Naive thymus-derived CD4-positive, alpha-beta T cell (primary cell): ENCODE results near the gene R3HCC1L. TPM values are rescaled to one million over a fixed set of nuclear protein-coding genes. Genes with fewer than 3 reads are reported as not detected.

Source experiments
- ATAC-seq: fragments of 150-1000 bp; cut with Tn5 transposase; 2 replicates; pipeline ENCODE4 v1.10.0; 2021; ENCODE audit warnings: mild to moderate bottlenecking, moderate library complexity
- CTCF ChIA-PET: fragments of 350-600 bp; sonication (Branson Sonifier 250); formaldehyde crosslinking; loops from one replicate; lab custom pipeline; 2021; ENCODE audit warnings: antibody characterized with exemption; lab: Charles Lee
- POLR2A ChIA-PET: fragments of 350-600 bp; sonication (Branson Sonifier 250); formaldehyde crosslinking; loops from one replicate; lab custom pipeline; 2021; ENCODE audit warnings: antibody characterized with exemption, inconsistent platforms; lab: Charles Lee
- DNase-seq, 9 donors: peaks; one replicate each; pipeline versions ENCODE4 v3.0.0 to v3.0.0-alpha.2; 2020 to 2022; ENCODE audit warnings: mixed read lengths in 1 of 9
- H3K27ac ChIP-seq: one replicate; pipeline ENCODE4 v1.7.0; 2013; ENCODE audit warnings: mild to moderate bottlenecking, low read depth, low read length, moderate library complexity
- H3K27me3 ChIP-seq, 2 donors: one replicate each; pipeline ENCODE4 v1.7.0; 2013; ENCODE audit warnings: low read length in 2 of 2, mild to moderate bottlenecking in 2 of 2, moderate library complexity in 2 of 2; ENCODE audit not compliant: control insufficient read depth in 2 of 2, insufficient read depth in 2 of 2
- H3K36me3 ChIP-seq, 3 experiments: 1 replicate in 2 of 3; 2 replicates in 1 of 3; pipeline ENCODE4 v1.7.0; 2013; ENCODE audit warnings: low read length in 3 of 3, mild to moderate bottlenecking in 3 of 3, moderate library complexity in 1 of 3; ENCODE audit not compliant: insufficient read depth in 3 of 3, control insufficient read depth in 2 of 3
- H3K4me1 ChIP-seq, 2 donors: one replicate each; pipeline ENCODE4 v1.7.0; 2013; ENCODE audit warnings: low read length in 2 of 2, mild to moderate bottlenecking in 2 of 2, moderate library complexity in 1 of 2; ENCODE audit not compliant: control insufficient read depth in 2 of 2, insufficient read depth in 2 of 2
- H3K4me3 ChIP-seq: 2 replicates; pipeline ENCODE4 v1.7.0; 2013; ENCODE audit warnings: mild to moderate bottlenecking, low read length
- H3K9me3 ChIP-seq, 3 experiments: 1 replicate in 2 of 3; 2 replicates in 1 of 3; pipeline ENCODE4 v1.7.0; 2013; ENCODE audit warnings: low read length in 3 of 3; ENCODE audit not compliant: control insufficient read depth in 2 of 3
- H3K27ac Mint-ChIP-seq, 9 donors: one replicate each; pipeline ENCODE4 v1.8.0; 2020 to 2022; ENCODE audit warnings: mixed read lengths in 9 of 9, mild to moderate bottlenecking in 8 of 9, moderate library complexity in 5 of 9, inconsistent platforms in 2 of 9
- H3K27me3 Mint-ChIP-seq, 5 donors: one replicate each; pipeline ENCODE4 v1.8.0; 2021 to 2022; ENCODE audit warnings: mixed read lengths in 5 of 5, mild to moderate bottlenecking in 1 of 5
- H3K36me3 Mint-ChIP-seq, 5 donors: one replicate each; pipeline ENCODE4 v1.8.0; 2020 to 2022; ENCODE audit warnings: mixed read lengths in 5 of 5, mild to moderate bottlenecking in 3 of 5, inconsistent platforms in 1 of 5
- H3K4me1 Mint-ChIP-seq, 7 donors: one replicate each; pipeline ENCODE4 v1.8.0; 2020 to 2022; ENCODE audit warnings: mixed read lengths in 7 of 7, mild to moderate bottlenecking in 3 of 7, inconsistent platforms in 1 of 7
- H3K4me3 Mint-ChIP-seq, 10 donors: one replicate each; pipeline ENCODE4 v1.8.0; 2020 to 2022; ENCODE audit warnings: mild to moderate bottlenecking in 10 of 10, mixed read lengths in 10 of 10, moderate library complexity in 6 of 10, inconsistent platforms in 2 of 10
- H3K9me3 Mint-ChIP-seq, 11 donors: one replicate each; pipeline ENCODE4 v1.8.0; 2020 to 2022; ENCODE audit warnings: mixed read lengths in 11 of 11, mild to moderate bottlenecking in 4 of 11, inconsistent platforms in 1 of 11, moderate library complexity in 1 of 11
- intact Hi-C, 2 donors: fragments of 100-400 bp; cut with micrococcal nuclease; formaldehyde crosslinking; loops; one replicate each; pipeline ENCODE4 v1.15.1; 2023
- polyA plus RNA-seq, 2 donors: library from polyadenylated mRNA; unstranded; fragments of 300-500 nt; fragmentation: Illumina TruSeq; gene quantifications; one replicate each; pipeline ENCODE4 v1.2.3, GENCODE V29; 2021
- total RNA-seq, 6 experiments: library from RNA in 5 of 6; stranded (reverse) in 5 of 6; gene quantifications; 1 replicate in 5 of 6; 2 replicates in 1 of 6; pipeline ENCODE4 v1.2.3 and lab custom pipeline; 2021 to 2026

The R3HCC1L gene
- total RNA-seq (10 to 100 TPM; 17.6 to 25.3 (median 20.4) TPM), polyA plus RNA-seq (10 to 100 TPM in 1 of 2 donors, 1 to 10 TPM in 1; 9.6 to 17.2 TPM), total RNA-seq (lab: John Stamatoyannopoulos, UW) (42.7 reads per million, percentile 68 among the genes with 10 or more reads in this experiment)

DNA sequence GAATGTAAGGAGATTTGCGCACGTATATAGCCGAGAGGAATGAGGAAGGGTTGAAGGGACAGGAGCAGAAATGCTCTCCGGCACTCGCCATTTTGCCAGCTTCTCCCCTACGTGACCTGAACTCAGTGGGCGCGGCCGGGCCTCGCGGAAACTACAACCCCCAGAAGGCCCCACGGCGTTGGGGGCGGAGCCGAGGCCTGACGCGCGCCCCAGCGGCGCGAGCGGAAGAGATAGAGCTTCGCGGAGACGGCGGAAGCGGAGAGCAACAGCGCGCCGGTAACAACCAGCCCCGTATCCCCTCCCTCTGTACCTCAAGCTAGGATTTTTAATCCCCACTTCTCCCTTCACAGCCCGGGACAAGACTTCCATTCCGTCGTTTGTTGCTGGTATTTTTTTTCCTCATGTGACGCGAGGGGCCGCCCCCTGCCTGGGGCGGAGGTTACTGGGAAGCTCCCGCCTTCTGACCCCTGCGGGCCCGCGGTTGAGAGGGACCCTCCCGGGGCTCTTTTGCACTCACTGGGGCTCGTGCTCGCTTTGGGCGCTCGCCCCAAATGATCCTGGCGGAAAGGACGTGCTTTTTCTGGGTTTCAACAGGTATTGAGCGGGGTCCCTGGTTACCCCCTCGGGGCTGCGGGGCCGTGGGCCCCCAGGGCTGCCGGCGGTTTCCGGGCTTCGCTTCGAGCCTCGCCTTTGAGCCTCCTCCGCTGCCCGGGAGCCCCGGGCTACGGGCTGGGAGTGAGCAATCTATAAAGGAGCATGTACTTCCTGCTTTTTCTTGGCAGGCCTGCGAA is at the start of gene R3HCC1L:
Gene R3HCC1L, plus strand, starts transcription at position 227 of the 791 bp plus-strand sequence. CDS start 73,458 bp downstream, outside the sequence.
- Histone ChIP-seq H3K4me1 (peaks cover 23 to 27% of the 10 kb centered on the region in 2 donors), H3K36me3 (peaks cover 0 to 6% (median 0%) of the 10 kb centered on the region in 3 experiments), H3K27me3 (no peaks in the 10 kb centered on the region), H3K27ac (peak within 1 kb of the TSS; percentile 96), H3K4me3 (peak within 1 kb of the TSS; percentile 91), H3K9me3 (no peaks in the 10 kb centered on the region)
- peak within 1 kb of the TSS; percentile 78 to 95 (median 86) for H3K4me3 Mint-ChIP-seq
- POLR2A ChIA-PET: interaction anchor here (0.9 to 1.6 kb wide), 7 partner anchors 21 to 1597 kb away, joined by 3 to 7 read pairs (median 3); partner anchors contain the start of genes COX15, CUTC and ZFYVE27
- ATAC-seq (peak; percentile 98), DNase-seq (peak; percentile 87 to 95 (median 93))
- peaks cover 0 to 2% (median 0%) of the 10 kb centered on the region in 5 donors for H3K27me3 Mint-ChIP-seq
- H3K36me3 Mint-ChIP-seq: peaks cover 0 to 13% (median 0%) of the 10 kb centered on the region in 5 donors
- peaks cover 0 to 53% (median 44%) of the 10 kb centered on the region in 7 donors for H3K4me1 Mint-ChIP-seq
- H3K9me3 Mint-ChIP-seq: peaks cover 0 to 8% (median 3%) of the 10 kb centered on the region in 11 donors
- peak within 1 kb of the TSS; percentile 71 to 98 (median 96) for H3K27ac Mint-ChIP-seq
- CTCF ChIA-PET: no interaction called here
- intact Hi-C loops: loop anchor here (1.0 to 10.0 kb wide), 20 partner anchors 280 to 2000 kb away; partner anchors contain the start of genes AVPI1 (in 2 of the 2), COX15 (in 2 of the 2), CUTC (in 2 of the 2) and HPS1 (in 2 of the 2)

GRCh38 chr10:98085238-98085637 is 49.2 kb upstream of the R3HCC1L start:
- H3K9me3 Mint-ChIP-seq: peaks cover 0 to 5% (median 0%) of the 10 kb centered on the region in 11 donors
- ATAC-seq (no peak), DNase-seq (no peak)
- POLR2A ChIA-PET: no interaction called here
- Histone ChIP-seq H3K9me3 (no peaks in the 10 kb centered on the region), H3K4me3 (no peak overlapping the region), H3K36me3 (no peaks in the 10 kb centered on the region), H3K27me3 (no peaks in the 10 kb centered on the region), H3K27ac (no peak overlapping the region), H3K4me1 (no peaks in the 10 kb centered on the region)
- no peak overlapping the region for H3K4me3 Mint-ChIP-seq
- H3K27me3 Mint-ChIP-seq: peaks cover 4 to 35% (median 19%) of the 10 kb centered on the region in 5 donors
- intact Hi-C loops: no loop called here
- peaks cover 0 to 2% (median 0%) of the 10 kb centered on the region in 7 donors for H3K4me1 Mint-ChIP-seq
- CTCF ChIA-PET: interaction anchor here (0.9 kb wide), 1 partner anchor 38 kb away, joined by 3 read pairs; no protein-coding TSS in a partner anchor
- H3K27ac Mint-ChIP-seq: no peak overlapping the region
- no peaks in the 10 kb centered on the region for H3K36me3 Mint-ChIP-seq

- no peak overlapping the region for H3K4me3 Mint-ChIP-seq
- CTCF ChIA-PET: no interaction called here
- H3K27ac Mint-ChIP-seq: no peak overlapping the region
- no peak for DNase-seq
- peaks cover 0 to 5% (median 0%) of the 10 kb centered on the region in 11 donors for H3K9me3 Mint-ChIP-seq
- Histone ChIP-seq H3K27me3 (no peaks in the 10 kb centered on the region), H3K9me3 (no peaks in the 10 kb centered on the region), H3K4me3 (no peak overlapping the region), H3K4me1 (no peaks in the 10 kb centered on the region), H3K27ac (no peak overlapping the region), H3K36me3 (no peaks in the 10 kb centered on the region)
- H3K4me1 Mint-ChIP-seq: peaks cover 0 to 2% (median 0%) of the 10 kb centered on the region in 7 donors
- H3K27me3 Mint-ChIP-seq: peaks cover 6 to 41% (median 19%) of the 10 kb centered on the region in 5 donors
- ATAC-seq: no peak
- POLR2A ChIA-PET: no interaction called here
- H3K36me3 Mint-ChIP-seq: no peaks in the 10 kb centered on the region
- intact Hi-C loops: no loop called here
Observed at GRCh38 chr10:98086837-98087708, 47.4 kb upstream of the R3HCC1L start.

DNA sequence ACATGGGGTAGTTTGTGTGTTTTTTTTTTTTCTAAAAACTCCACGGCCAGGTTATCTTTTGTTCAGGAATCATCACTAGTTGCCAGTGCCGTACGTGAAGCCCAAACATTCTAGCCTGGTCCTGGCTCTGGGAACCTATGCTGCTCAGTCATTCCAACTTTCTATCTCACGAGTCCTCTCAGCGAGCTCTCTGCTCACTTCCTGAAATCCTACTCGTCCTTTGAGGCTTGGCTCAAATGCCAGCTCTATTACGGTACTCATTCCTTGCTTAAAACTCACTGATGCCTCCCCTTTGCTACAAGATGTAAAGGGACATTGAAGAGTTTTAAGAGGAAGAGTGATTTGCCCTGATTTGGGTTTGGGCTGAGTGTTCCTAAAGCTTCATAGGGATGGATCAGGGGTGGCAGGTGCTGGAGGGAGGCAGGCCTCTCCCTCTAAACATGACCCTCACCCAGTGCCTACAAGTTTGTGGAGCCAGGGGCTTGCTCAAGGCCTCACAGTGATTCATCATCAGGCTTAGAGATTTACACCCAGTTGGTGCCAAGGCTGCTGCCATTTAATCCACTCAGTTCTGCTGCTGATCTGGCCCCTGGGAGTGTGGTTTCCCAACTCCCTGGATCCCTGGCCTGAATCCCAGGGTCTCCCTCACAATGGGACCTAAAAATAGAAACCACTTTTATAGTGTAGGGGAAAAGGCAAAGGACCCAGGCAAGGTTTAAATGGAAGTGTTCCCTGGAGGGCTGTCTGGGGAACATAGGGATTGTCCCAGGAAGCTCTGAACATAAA is 46.1 kb upstream of the R3HCC1L start:
- Histone ChIP-seq H3K4me1 (no peaks in the 10 kb centered on the region), H3K27me3 (no peaks in the 10 kb centered on the region), H3K9me3 (no peaks in the 10 kb centered on the region), H3K4me3 (no peak overlapping the region), H3K36me3 (no peaks in the 10 kb centered on the region), H3K27ac (no peak overlapping the region)
- Mint-ChIP-seq H3K27ac (no peak overlapping the region), H3K4me1 (peaks cover 0 to 2% (median 0%) of the 10 kb centered on the region in 7 donors), H3K9me3 (peaks cover 0 to 5% (median 0%) of the 10 kb centered on the region in 11 donors), H3K4me3 (no peak overlapping the region), H3K36me3 (no peaks in the 10 kb centered on the region), H3K27me3 (peaks cover 3 to 47% (median 20%) of the 10 kb centered on the region in 5 donors)
- intact Hi-C loops: no loop called here
- ChIA-PET POLR2A (no interaction called here), CTCF (no interaction called here)
- no peak for DNase-seq
- ATAC-seq: no peak

DNA sequence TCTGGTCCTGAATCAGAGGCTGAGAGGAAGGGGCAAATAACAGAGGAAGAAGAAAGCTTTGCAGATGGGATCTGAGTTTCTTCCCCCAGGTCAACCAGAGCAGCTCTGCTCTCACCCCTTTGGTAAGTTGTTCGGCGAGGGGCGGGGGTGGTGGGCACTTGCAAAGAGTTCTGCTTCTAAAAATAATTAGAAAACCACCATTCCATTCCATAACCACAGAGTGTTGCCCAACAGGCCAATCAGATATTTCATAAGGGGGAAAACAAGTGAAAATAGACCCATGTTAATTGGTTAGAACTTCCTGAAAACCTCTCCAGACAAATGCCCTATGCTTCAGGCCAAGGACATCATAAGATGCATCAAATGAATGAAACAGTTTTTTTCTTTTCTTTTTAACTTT is 43.6 kb upstream of the R3HCC1L start:
- no peaks in the 10 kb centered on the region for H3K9me3 ChIP-seq
- no peak overlapping the region for H3K27ac ChIP-seq
- POLR2A ChIA-PET: no interaction called here
- Mint-ChIP-seq H3K4me1 (peaks cover 0 to 2% (median 0%) of the 10 kb centered on the region in 7 donors), H3K4me3 (no peak overlapping the region), H3K27me3 (peaks cover 3 to 59% (median 33%) of the 10 kb centered on the region in 5 donors), H3K36me3 (no peaks in the 10 kb centered on the region), H3K9me3 (peaks cover 0 to 5% (median 0%) of the 10 kb centered on the region in 11 donors), H3K27ac (no peak overlapping the region)
- no peaks in the 10 kb centered on the region for H3K36me3 ChIP-seq
- CTCF ChIA-PET: no interaction called here
- H3K27me3 ChIP-seq: no peaks in the 10 kb centered on the region
- no peak for DNase-seq
- H3K4me1 ChIP-seq: no peaks in the 10 kb centered on the region
- H3K4me3 ChIP-seq: no peak overlapping the region
- ATAC-seq: no peak
- intact Hi-C loops: no loop called here

GRCh38 chr10:98096316-98096715 is 38.1 kb upstream of the R3HCC1L start:
- POLR2A ChIA-PET: no interaction called here
- Mint-ChIP-seq H3K4me1 (no peaks in the 10 kb centered on the region), H3K27ac (no peak overlapping the region), H3K36me3 (no peaks in the 10 kb centered on the region), H3K27me3 (peaks cover under 1 to 32% (median 19%) of the 10 kb centered on the region in 5 donors), H3K4me3 (no peak overlapping the region), H3K9me3 (no peaks in the 10 kb centered on the region)
- H3K27ac ChIP-seq: no peak overlapping the region
- CTCF ChIA-PET: no interaction called here
- no peaks in the 10 kb centered on the region for H3K27me3 ChIP-seq
- H3K4me3 ChIP-seq: no peak overlapping the region
- ATAC-seq (no peak), DNase-seq (no peak)
- no peaks in the 10 kb centered on the region for H3K4me1 ChIP-seq
- intact Hi-C loops: no loop called here
- H3K36me3 ChIP-seq: no peaks in the 10 kb centered on the region
- no peaks in the 10 kb centered on the region for H3K9me3 ChIP-seq
